B cell (primary cell): ENCODE results near the gene REC8. TPM values are rescaled to one million over a fixed set of nuclear protein-coding genes. Genes with fewer than 3 reads are reported as not detected.

Source experiments
- ATAC-seq: fragments of 200-7000 bp; cut with Tn5 transposase; one replicate; pipeline ENCODE4 v1.10.0; 2021; ENCODE audit warnings: low read depth, mild to moderate bottlenecking, moderate number of reproducible peaks, moderate library complexity
- CTCF ChIA-PET: fragments of 350-600 bp; sonication (Branson Sonifier 250); formaldehyde crosslinking; loops from one replicate; lab custom pipeline; 2021; ENCODE audit warnings: antibody characterized with exemption, inconsistent platforms; lab: Charles Lee
- POLR2A ChIA-PET: fragments of 350-600 bp; sonication (Branson Sonifier 250); formaldehyde crosslinking; loops from one replicate; lab custom pipeline; 2021; ENCODE audit warnings: antibody characterized with exemption; lab: Charles Lee
- DNase-seq: peaks from one replicate; pipeline ENCODE4 v3.0.0; 2013
- H2AFZ ChIP-seq: 2 replicates; pipeline ENCODE4 v1.6.1; 2012; ENCODE audit warnings: mild to moderate bottlenecking, low read depth, low read length; ENCODE audit not compliant: insufficient read depth, poor library complexity, severe bottlenecking
- H3K27ac ChIP-seq, 2 donors: 1 replicate in 1 of 2; 2 replicates in 1 of 2; pipeline ENCODE4 v1.5.1; 2012 to 2013; ENCODE audit warnings: low read length in 2 of 2, mild to moderate bottlenecking in 2 of 2, moderate library complexity in 1 of 2
- H3K27me3 ChIP-seq, 4 experiments: fragments of 200-600 bp in 1 of 4; sonication (generic) in 1 of 4; replicated peaks in 1 of 4; 1 replicate in 2 of 4; 2 replicates in 2 of 4; pipeline versions ENCODE4 v1.6.1 to v1.7.0; 2013 to 2016; ENCODE audit warnings: low read length in 3 of 4, mild to moderate bottlenecking in 2 of 4, mixed read lengths in 1 of 4, moderate library complexity in 1 of 4; ENCODE audit not compliant: insufficient read depth in 4 of 4, control insufficient read depth in 3 of 4; ENCODE audit errors: control extremely low read depth in 1 of 4
- H3K36me3 ChIP-seq, 2 experiments: replicated peaks in 1 of 2; 1 replicate in 1 of 2; 2 replicates in 1 of 2; pipeline versions ENCODE4 v1.6.1 to v1.7.1; 2013; ENCODE audit warnings: low read length in 1 of 2; ENCODE audit not compliant: insufficient read depth in 2 of 2, control insufficient read depth in 1 of 2; ENCODE audit errors: control extremely low read depth in 1 of 2, extremely low read depth in 1 of 2
- H3K4me1 ChIP-seq, 2 donors: fragments of 200-600 bp in 1 of 2; sonication (generic) in 1 of 2; 1 replicate in 1 of 2; 2 replicates in 1 of 2; pipeline versions ENCODE4 v1.5.1 to v1.6.1; 2013 to 2017; ENCODE audit warnings: low read length in 2 of 2; ENCODE audit not compliant: control insufficient read depth in 2 of 2, insufficient read depth in 2 of 2
- H3K4me2 ChIP-seq: replicated peaks from 2 replicates; pipeline ENCODE3; 2012; ENCODE audit warnings: mild to moderate bottlenecking, low read depth, low read length; ENCODE audit not compliant: poor library complexity, severe bottlenecking
- H3K4me3 ChIP-seq, 5 experiments: fragments of 200-600 bp in 1 of 5; sonication (generic) in 1 of 5; 1 replicate in 3 of 5; 2 replicates in 2 of 5; pipeline versions ENCODE4 v1.5.1 to v1.7.0; 2011 to 2016; ENCODE audit warnings: low read length in 4 of 5, mild to moderate bottlenecking in 4 of 5, low read depth in 2 of 5, control low read depth in 1 of 5, moderate library complexity in 1 of 5; ENCODE audit not compliant: insufficient read depth in 1 of 5; ENCODE audit errors: control extremely low read depth in 1 of 5, extremely low read depth in 1 of 5
- H3K79me2 ChIP-seq: fragments of 200-600 bp; sonication (generic); one replicate; pipeline ENCODE4 v1.6.0; 2016; ENCODE audit warnings: low read length; ENCODE audit not compliant: control insufficient read depth, insufficient read depth
- H3K9ac ChIP-seq: fragments of 200-600 bp; sonication (generic); 2 replicates; pipeline ENCODE4 v1.6.1; 2017; ENCODE audit warnings: mild to moderate bottlenecking, low read length, moderate library complexity
- H3K9me3 ChIP-seq, 3 donors: one replicate each; pipeline versions ENCODE4 v1.6.1 to v1.7.1; 2013; ENCODE audit warnings: low read length in 2 of 3; ENCODE audit not compliant: control insufficient read depth in 2 of 3, insufficient read depth in 1 of 3; ENCODE audit errors: control extremely low read depth in 1 of 3
- H4K20me1 ChIP-seq: 2 replicates; pipeline ENCODE4 v1.6.0; 2012; ENCODE audit warnings: mild to moderate bottlenecking, low read length; ENCODE audit not compliant: insufficient read depth, control insufficient read depth, poor library complexity, severe bottlenecking
- H3K27ac Mint-ChIP-seq: one replicate; pipeline ENCODE4 v1.8.0; 2021; ENCODE audit warnings: mixed read lengths
- H3K27me3 Mint-ChIP-seq: one replicate; pipeline ENCODE4 v1.8.0; 2021; ENCODE audit warnings: mixed read lengths
- H3K4me1 Mint-ChIP-seq: one replicate; pipeline ENCODE4 v1.8.0; 2021; ENCODE audit warnings: mixed read lengths
- H3K4me3 Mint-ChIP-seq: one replicate; pipeline ENCODE4 v1.8.0; 2021; ENCODE audit warnings: mixed read lengths
- H3K9me3 Mint-ChIP-seq: one replicate; pipeline ENCODE4 v1.8.0; 2022; ENCODE audit warnings: mixed read lengths; ENCODE audit not compliant: insufficient read depth
- CTCF ChIP-seq: fragments of 200-600 bp; IDR thresholded peaks from one replicate; pipeline ENCODE4 v1.8.0; 2022; ENCODE audit warnings: antibody characterized with exemption, mild to moderate bottlenecking
- EZH2 ChIP-seq: IDR thresholded peaks from 2 replicates; pipeline ENCODE4 v1.6.1; 2012; ENCODE audit warnings: borderline replicate concordance, low read depth, mild to moderate bottlenecking, moderate library complexity, low read length; ENCODE audit not compliant: insufficient read depth, poor library complexity, severe bottlenecking
- WGBS: methylation state at CpG from one replicate; pipeline ENCODE4 v1.1.5; 2013; ENCODE audit warnings: missing lambda C conversion rate; ENCODE audit not compliant: insufficient coverage; 5-methylcytosine and 5-hydroxymethylcytosine counted together
- intact Hi-C: fragments of 100-400 bp; cut with micrococcal nuclease; formaldehyde crosslinking; loops from one replicate; pipeline ENCODE4 v1.10.0; 2022
- polyA plus RNA-seq: library from polyadenylated mRNA; depleted of rRNA; stranded (reverse); fragments of >200 nt; gene quantifications from 2 replicates; pipeline ENCODE4 v1.2.3, GENCODE V29; 2012
- total RNA-seq, 2 donors: library from RNA; stranded (reverse); fragments of 120-200 nt in 1 of 2; gene quantifications; 1 replicate in 1 of 2; 2 replicates in 1 of 2; pipeline versions ENCODE4 v1.2.3 to v1.2.4, GENCODE V29; 2013 to 2022

REC8 gene
- total and polyA plus RNA-seq, 2 donors (not counting 1 experiment from before 2014, with no cell fraction given), result 34.0 to 62.1 TPM

DNA sequence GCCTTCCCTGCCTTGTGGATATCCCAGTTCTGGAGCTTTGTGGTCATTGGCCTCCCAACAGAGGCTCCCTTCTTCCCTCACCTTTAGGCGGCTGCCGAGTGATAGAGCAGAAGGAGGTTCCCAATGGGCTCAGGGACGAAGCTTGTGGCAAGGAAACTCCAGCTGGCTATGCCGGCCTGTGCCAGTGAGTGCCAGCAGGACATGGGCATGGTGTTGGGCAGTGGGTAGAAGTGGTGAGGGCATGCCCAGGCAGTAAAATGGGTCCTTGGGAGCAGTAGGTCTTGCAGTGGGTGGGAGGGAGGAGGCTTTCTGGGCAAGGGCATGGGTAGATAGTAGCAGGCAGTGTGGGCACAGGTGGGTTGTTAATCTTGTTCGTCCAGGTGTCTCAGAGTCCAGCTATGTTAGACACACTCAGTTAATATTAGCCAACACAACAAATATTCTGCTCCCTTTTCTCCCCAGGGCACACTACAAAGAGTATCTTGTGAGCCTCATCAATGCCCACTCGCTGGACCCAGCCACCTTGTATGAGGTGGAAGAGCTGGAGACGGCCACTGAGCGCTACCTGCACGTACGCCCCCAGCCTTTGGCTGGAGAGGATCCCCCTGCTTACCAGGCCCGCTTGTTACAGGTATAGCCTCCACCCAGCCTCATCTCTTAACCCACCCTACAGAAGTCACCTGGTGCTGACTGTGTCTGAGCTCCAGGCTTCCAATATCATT, 11.9 kb upstream of the REC8 start:
- CTCF ChIA-PET, result interaction anchor here (0.7 to 3.8 kb wide), 29 partner anchors 7 to 528 kb away, joined by 3 to 63 read pairs (median 9); partner anchors contain the start of genes CHMP4A, CIDEB, DCAF11 and EMC9
- Histone ChIP-seq H3K79me2 (peaks cover 50% of the 10 kb centered on the region), H3K27ac (peak overlapping the region; percentile 85 to 88), H3K9me3 (no peaks in the 10 kb centered on the region), H3K9ac (no peak overlapping the region), H3K4me3 (no peak overlapping the region), H3K27me3 (no peaks in the 10 kb centered on the region), H4K20me1 (peaks cover 34% of the 10 kb centered on the region), H2AFZ (no peak overlapping the region), H3K4me2 (peak overlapping the region; percentile 77), H3K36me3 (peaks cover 4 to 68% of the 10 kb centered on the region in 2 experiments), H3K4me1 (peaks cover 29 to 39% of the 10 kb centered on the region in 2 donors)
- Mint-ChIP-seq H3K4me3 (peak overlapping the region; percentile 39), H3K27me3 (no peaks in the 10 kb centered on the region), H3K27ac (peak overlapping the region; percentile 89), H3K9me3 (no peaks in the 10 kb centered on the region), H3K4me1 (peaks cover 38% of the 10 kb centered on the region)
- POLR2A ChIA-PET, result interaction anchor here (0.6 to 3.8 kb wide), 9 partner anchors 14 to 63 kb away, joined by 4 to 35 read pairs (median 8); partner anchors contain the start of genes CHMP4A, DCAF11, IPO4 and NRL
- DNase-seq, result no peak
- no peak for TF ChIP-seq CTCF
- TF ChIP-seq EZH2, result no peak
- ATAC-seq, result no peak
- WGBS, result 100% methylated on average over 7 of the region's 11 CpGs
- intact Hi-C loops, result loop anchor here (5.0 kb wide), 1 partner anchor 72 kb away; the partner anchor contains the start of genes GMPR2 and NEDD8

GRCh38 chr14:24160499-24160849, 11.4 kb upstream of the REC8 start:
- intact Hi-C loops, result loop anchor here (5.0 kb wide), 1 partner anchor 72 kb away; the partner anchor contains the start of genes GMPR2 and NEDD8
- Mint-ChIP-seq H3K4me1 (peaks cover 42% of the 10 kb centered on the region), H3K4me3 (peak overlapping the region; percentile 39), H3K9me3 (no peaks in the 10 kb centered on the region), H3K27me3 (no peaks in the 10 kb centered on the region), H3K27ac (peak overlapping the region; percentile 99)
- no peak for ATAC-seq
- Histone ChIP-seq H3K79me2 (peaks cover 45% of the 10 kb centered on the region), H2AFZ (peak overlapping the region; percentile 60), H3K27me3 (no peaks in the 10 kb centered on the region), H3K9me3 (no peaks in the 10 kb centered on the region), H3K36me3 (peaks cover 6 to 68% of the 10 kb centered on the region in 2 experiments), H4K20me1 (peaks cover 39% of the 10 kb centered on the region), H3K4me3 (no peak overlapping the region), H3K4me2 (peak overlapping the region; percentile 77), H3K27ac (peak overlapping the region; percentile 85 to 88), H3K4me1 (peaks cover 29 to 39% of the 10 kb centered on the region in 2 donors), H3K9ac (no peak overlapping the region)
- CTCF ChIA-PET, result interaction anchor here (0.7 to 3.8 kb wide), 33 partner anchors 8 to 529 kb away, joined by 3 to 63 read pairs (median 9); partner anchors contain the start of genes CHMP4A, CIDEB, DCAF11 and EMC9
- TF ChIP-seq EZH2, result no peak
- no peak for TF ChIP-seq CTCF
- no peak for DNase-seq
- 100% methylated on average over 2 of the region's 4 CpGs for WGBS
- POLR2A ChIA-PET, result interaction anchor here (0.7 to 3.8 kb wide), 14 partner anchors 9 to 62 kb away, joined by 3 to 35 read pairs (median 7); partner anchors contain the start of genes CHMP4A, DCAF11, EMC9 and IPO4
